ENCODE results near the gene KLHDC10. TPM values are rescaled to one million over a fixed set of nuclear protein-coding genes. Genes with fewer than 3 reads are reported as not detected.

Gene KLHDC10
- total and polyA plus RNA-seq, 7 donors = 7.8 to 22.5 (median 16.3) TPM

DNA sequence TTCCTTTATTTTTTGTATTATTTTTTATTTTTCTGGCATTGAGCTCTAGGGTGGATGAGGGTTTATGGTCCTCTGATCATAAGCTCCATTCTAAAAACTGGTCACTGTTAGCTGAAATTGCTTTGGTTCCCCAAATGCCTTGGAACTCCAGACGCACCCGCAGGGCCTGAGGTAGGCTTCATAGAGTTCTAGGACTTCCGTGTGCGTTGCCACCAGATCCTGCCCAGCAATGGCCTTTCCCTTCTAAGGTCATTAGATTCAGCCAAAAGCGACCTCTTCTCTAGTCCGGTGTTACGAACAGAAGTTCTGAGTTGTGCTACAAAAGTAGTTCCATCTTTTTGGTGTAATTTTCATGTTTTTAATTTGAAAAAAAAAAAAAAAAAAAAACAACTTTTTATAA is 64.4 kb downstream of the KLHDC10 start:
- Histone ChIP-seq H3K4me1 (no peaks in the 10 kb centered on the region), H3K27me3 (no peaks in the 10 kb centered on the region), H3K9me3 (no peaks in the 10 kb centered on the region), H3K4me3 (no peak overlapping the region), H3K27ac (no peak overlapping the region), H3K36me3 (peaks cover 0 to 65% (median 8%) of the 10 kb centered on the region in 4 donors)
- 97 to 98% methylated on average over 7 of the region's 7 CpGs for WGBS, 2 donors
- intact Hi-C loops (cut with DNase I) = no loop called here
- TF ChIP-seq POLR2AphosphoS5 (IDR thresholded peaks at IDR 0.05) (no peak), POLR2A (IDR thresholded peaks at IDR 0.05) (no peak), EP300 (IDR thresholded peaks at IDR 0.05) (no peak)
- TF ChIP-seq, protein P1, sequence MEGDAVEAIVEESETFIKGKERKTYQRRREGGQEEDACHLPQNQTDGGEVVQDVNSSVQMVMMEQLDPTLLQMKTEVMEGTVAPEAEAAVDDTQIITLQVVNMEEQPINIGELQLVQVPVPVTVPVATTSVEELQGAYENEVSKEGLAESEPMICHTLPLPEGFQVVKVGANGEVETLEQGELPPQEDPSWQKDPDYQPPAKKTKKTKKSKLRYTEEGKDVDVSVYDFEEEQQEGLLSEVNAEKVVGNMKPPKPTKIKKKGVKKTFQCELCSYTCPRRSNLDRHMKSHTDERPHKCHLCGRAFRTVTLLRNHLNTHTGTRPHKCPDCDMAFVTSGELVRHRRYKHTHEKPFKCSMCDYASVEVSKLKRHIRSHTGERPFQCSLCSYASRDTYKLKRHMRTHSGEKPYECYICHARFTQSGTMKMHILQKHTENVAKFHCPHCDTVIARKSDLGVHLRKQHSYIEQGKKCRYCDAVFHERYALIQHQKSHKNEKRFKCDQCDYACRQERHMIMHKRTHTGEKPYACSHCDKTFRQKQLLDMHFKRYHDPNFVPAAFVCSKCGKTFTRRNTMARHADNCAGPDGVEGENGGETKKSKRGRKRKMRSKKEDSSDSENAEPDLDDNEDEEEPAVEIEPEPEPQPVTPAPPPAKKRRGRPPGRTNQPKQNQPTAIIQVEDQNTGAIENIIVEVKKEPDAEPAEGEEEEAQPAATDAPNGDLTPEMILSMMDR (IDR thresholded peaks at IDR 0.05) = no peak
- no peak for DNase-seq

DNA sequence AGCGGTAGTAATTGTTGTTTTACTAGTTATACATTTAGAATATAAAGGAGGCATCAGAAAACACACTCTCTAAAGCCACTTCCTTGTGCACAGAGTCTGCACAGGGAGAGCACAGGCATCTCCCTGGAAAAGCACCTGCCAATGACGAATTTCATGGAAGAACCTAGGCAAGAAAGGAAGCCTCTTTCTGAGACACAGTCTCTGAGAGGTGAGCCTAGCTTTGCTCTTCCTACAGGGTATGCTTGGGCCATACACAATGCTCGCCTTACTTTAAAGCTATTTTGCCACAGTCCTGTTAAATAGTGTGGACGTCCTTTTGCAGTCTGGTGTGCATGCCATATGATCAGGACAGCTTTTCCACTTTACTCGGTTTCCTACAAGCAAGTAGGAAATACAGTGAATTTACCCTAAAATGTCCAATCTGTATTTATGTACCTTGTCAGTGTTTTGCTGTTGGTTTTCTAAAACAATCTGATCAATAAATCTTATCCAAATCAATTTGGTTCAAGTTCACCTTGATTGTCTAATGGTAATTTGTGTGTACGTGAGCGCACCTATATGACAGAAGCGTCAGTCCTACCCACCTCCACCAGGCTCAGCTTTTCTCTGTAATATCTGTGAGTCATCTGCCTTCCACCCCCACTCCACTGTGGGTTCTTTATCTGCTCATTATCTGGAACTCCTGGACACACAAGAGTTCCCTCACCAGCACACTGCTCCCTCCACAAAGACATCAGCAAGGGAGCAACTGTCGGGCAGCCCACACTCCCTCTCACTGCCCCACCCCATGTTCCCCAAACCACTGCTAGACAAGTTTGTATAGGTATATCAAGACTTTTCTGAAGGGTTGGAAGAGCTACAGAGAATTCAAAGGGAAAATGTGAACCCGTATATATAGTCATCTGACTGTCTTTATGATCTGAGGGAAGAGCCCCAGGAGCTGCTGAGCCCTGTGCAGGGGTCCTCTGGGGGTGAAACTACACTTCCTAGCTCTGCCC is 65.2 kb downstream of the KLHDC10 start:
- no peaks in the 10 kb centered on the region for H3K9me3 ChIP-seq

DNA sequence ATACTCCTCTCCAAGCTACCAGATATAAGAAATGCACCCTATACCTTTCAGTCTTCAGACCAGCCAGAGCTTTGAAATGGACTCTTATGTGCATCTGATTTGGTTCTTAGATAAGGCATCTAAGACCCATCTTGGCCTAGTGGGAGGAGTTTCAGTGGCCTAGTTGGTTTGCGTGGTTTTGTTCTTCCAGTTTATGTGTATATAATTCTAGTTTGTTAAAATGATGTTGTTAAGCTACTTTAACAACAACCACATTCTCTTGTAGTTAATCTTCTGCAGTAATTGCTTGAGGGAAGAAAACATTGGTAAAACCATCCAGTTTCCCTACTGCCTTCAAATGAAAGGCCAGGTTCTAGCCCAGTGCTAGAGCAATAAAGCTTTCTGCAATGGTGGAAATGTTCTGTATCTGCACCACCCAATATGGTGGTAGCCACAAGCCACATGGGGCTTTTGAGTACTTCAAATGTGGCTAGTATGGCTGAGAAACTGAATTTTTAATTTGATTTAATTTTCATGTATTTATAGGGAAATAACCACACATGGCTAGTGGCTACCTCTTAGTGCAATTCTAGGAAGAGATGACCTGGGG is 66.3 kb downstream of the KLHDC10 start:
- H3K4me1 ChIP-seq = peaks cover 0 to 11% (median 9%) of the 10 kb centered on the region in 4 donors
- WGBS, 2 donors = 89 to 94% methylated on average over 1 of the region's 1 CpG
- H3K27ac ChIP-seq = no peak overlapping the region
- H3K9me3 ChIP-seq = no peaks in the 10 kb centered on the region
- no peaks in the 10 kb centered on the region for H3K27me3 ChIP-seq
- H3K4me3 ChIP-seq = no peak overlapping the region
- peaks cover 0 to 46% (median 8%) of the 10 kb centered on the region in 4 donors for H3K36me3 ChIP-seq
- TF ChIP-seq EP300 (IDR thresholded peaks at IDR 0.05) (no peak), POLR2AphosphoS5 (IDR thresholded peaks at IDR 0.05) (no peak), POLR2A (IDR thresholded peaks at IDR 0.05) (no peak)
- TF ChIP-seq, protein P1 (IDR thresholded peaks at IDR 0.05) = no peak
- intact Hi-C loops (cut with DNase I) = no loop called here
- DNase-seq = no peak

More for the DNA sequence above, 65.2 kb downstream of the KLHDC10 start:
- no peak for DNase-seq
- Histone ChIP-seq H3K27ac (no peak overlapping the region), H3K36me3 (peaks cover 0 to 57% (median 8%) of the 10 kb centered on the region in 4 donors), H3K4me3 (no peak overlapping the region), H3K27me3 (no peaks in the 10 kb centered on the region), H3K4me1 (peaks cover 0 to under 1% (median 0%) of the 10 kb centered on the region in 4 donors)
- no peak for TF ChIP-seq POLR2AphosphoS5 (IDR thresholded peaks at IDR 0.05)
- no peak for TF ChIP-seq POLR2A (IDR thresholded peaks at IDR 0.05)
- TF ChIP-seq, protein P1 (IDR thresholded peaks at IDR 0.05) = no peak
- no peak for TF ChIP-seq EP300 (IDR thresholded peaks at IDR 0.05)
- intact Hi-C loops (cut with DNase I) = no loop called here
- WGBS, 2 donors = 95 to 96% methylated on average over 10 of the region's 10 CpGs

DNA sequence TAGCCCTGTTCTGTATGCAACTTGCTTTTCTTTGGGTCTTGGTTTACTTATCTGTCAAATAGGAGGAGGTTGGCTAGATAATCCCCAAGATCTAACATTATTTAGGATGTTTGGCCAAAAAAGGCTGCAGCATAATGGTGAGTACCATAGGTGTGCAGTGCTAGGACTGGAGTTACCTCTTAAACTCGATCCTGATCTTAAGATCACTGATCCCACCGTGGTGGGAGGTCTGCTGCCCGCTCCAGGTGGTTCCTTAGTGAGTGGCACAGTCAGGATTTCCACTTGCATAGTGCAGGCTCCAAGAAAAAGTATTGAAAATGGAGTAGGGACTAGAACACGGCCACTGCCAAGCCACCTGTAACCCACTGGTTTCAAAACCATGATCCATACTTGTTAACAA is 66.9 kb downstream of the KLHDC10 start:
- TF ChIP-seq, protein P1 (IDR thresholded peaks at IDR 0.05) = no peak
- TF ChIP-seq EP300 (IDR thresholded peaks at IDR 0.05) (no peak), POLR2A (IDR thresholded peaks at IDR 0.05) (no peak), POLR2AphosphoS5 (IDR thresholded peaks at IDR 0.05) (no peak)
- Histone ChIP-seq H3K4me3 (no peak overlapping the region), H3K9me3 (no peaks in the 10 kb centered on the region), H3K36me3 (peaks cover 0 to 40% (median 8%) of the 10 kb centered on the region in 4 donors), H3K27me3 (no peaks in the 10 kb centered on the region), H3K4me1 (peaks cover 0 to 15% (median 14%) of the 10 kb centered on the region in 4 donors), H3K27ac (no peak overlapping the region)
- WGBS, 2 donors = 96 to 99% methylated on average over 4 of the region's 4 CpGs
- intact Hi-C loops (cut with DNase I) = no loop called here
- DNase-seq = no peak
